Endothelial cell of umbilical vein (primary cell): ENCODE measurements around the gene TSBP1. TPM values are rescaled to one million over a fixed set of nuclear protein-coding genes. Genes with fewer than 3 reads are reported as not detected.

Experiments used
- BruUV-seq: library from RNA; stranded (reverse); fragments of 400-500 nt; replicated peaks from 2 replicates; lab custom pipeline; 2021; lab: Mats Ljungman, UMichigan
- CTCF ChIA-PET: fragments of 300-600, 350-600 bp; sonication (Branson Sonifier 250); formaldehyde crosslinking; loops from one replicate; lab custom pipeline; 2021; ENCODE audit warnings: antibody characterized with exemption, inconsistent platforms; lab: Charles Lee
- POLR2A ChIA-PET: fragments of 300-600, 350-600 bp; sonication (Branson Sonifier 250); formaldehyde crosslinking; loops from one replicate; lab custom pipeline; 2021; ENCODE audit warnings: antibody characterized with exemption, inconsistent platforms; lab: Charles Lee
- DNase-seq: peaks from one replicate; pipeline ENCODE4 v3.0.0-alpha.2; 2011; ENCODE audit warnings: low read depth, low spot score
- FAIRE-seq: peaks from 2 replicates; lab custom pipeline; 2011; peaks lifted over from hg19 to GRCh38; lab: Jason Lieb, UNC
- H2AFZ ChIP-seq: 2 replicates; pipeline ENCODE4 v1.6.0; 2012; ENCODE audit warnings: low read depth, low read length, control low read depth, inconsistent platforms
- H3K27ac ChIP-seq: 2 replicates; pipeline ENCODE4 v1.5.1; 2011; ENCODE audit warnings: low read depth, mild to moderate bottlenecking, control low read depth, low read length, moderate library complexity; ENCODE audit not compliant: insufficient read depth
- H3K27me3 ChIP-seq, 2 experiments: 2 replicates each; pipeline versions ENCODE4 v1.6.0 to v1.6.1; 2011; ENCODE audit warnings: low read length in 2 of 2, mixed read lengths in 1 of 2; ENCODE audit not compliant: control insufficient read depth in 2 of 2, insufficient read depth in 2 of 2
- H3K36me3 ChIP-seq, 2 experiments: 2 replicates in 1 of 2; 3 replicates in 1 of 2; pipeline ENCODE4 v1.5.1; 2011; ENCODE audit warnings: low read length in 2 of 2, mild to moderate bottlenecking in 1 of 2, moderate library complexity in 1 of 2; ENCODE audit not compliant: control insufficient read depth in 2 of 2, insufficient read depth in 2 of 2; ENCODE audit errors: extremely low read depth in 1 of 2
- H3K4me1 ChIP-seq: 3 replicates; pipeline ENCODE4 v1.5.1; 2011; ENCODE audit warnings: mild to moderate bottlenecking, low read length; ENCODE audit not compliant: control insufficient read depth, insufficient read depth; ENCODE audit errors: extremely low read depth
- H3K4me2 ChIP-seq: 2 replicates; pipeline ENCODE4 v1.6.1; 2011; ENCODE audit warnings: low read length, control low read depth, mixed read lengths; ENCODE audit not compliant: insufficient read depth
- H3K4me3 ChIP-seq, 3 experiments: fragments of 200-600 bp in 1 of 3; sonication (generic), shearing (Covaris generic) in 1 of 3; replicated peaks in 1 of 3; 2 replicates each; pipeline ENCODE4 v1.5.1; 2011 to 2016; ENCODE audit warnings: control low read depth in 3 of 3, low read length in 3 of 3, mild to moderate bottlenecking in 2 of 3, inconsistent platforms in 1 of 3, low read depth in 1 of 3, moderate library complexity in 1 of 3; ENCODE audit not compliant: insufficient read depth in 1 of 3
- H3K79me2 ChIP-seq: 2 replicates; pipeline ENCODE4 v1.6.0; 2012; ENCODE audit warnings: low read length, inconsistent platforms; ENCODE audit not compliant: control insufficient read depth, insufficient read depth
- H3K9ac ChIP-seq: replicated peaks from 2 replicates; pipeline ENCODE3; 2011; ENCODE audit warnings: low read length, control low read depth; ENCODE audit not compliant: insufficient read depth; ENCODE audit errors: extremely low read depth
- H3K9me1 ChIP-seq: replicated peaks from 3 replicates; pipeline ENCODE4 v1.6.0; 2011; ENCODE audit warnings: mild to moderate bottlenecking, low read length; ENCODE audit not compliant: control insufficient read depth, insufficient read depth; ENCODE audit errors: extremely low read depth
- H3K9me3 ChIP-seq: replicated peaks from 2 replicates; pipeline ENCODE4 v1.5.1; 2012; ENCODE audit warnings: low read length, inconsistent platforms; ENCODE audit not compliant: control insufficient read depth, insufficient read depth
- H4K20me1 ChIP-seq: replicated peaks from 2 replicates; pipeline ENCODE3; 2011; ENCODE audit warnings: mild to moderate bottlenecking, low read length; ENCODE audit not compliant: control insufficient read depth, insufficient read depth; ENCODE audit errors: extremely low read depth
- CTCF ChIP-seq, 2 donors: IDR thresholded peaks; 1 replicate in 1 of 2; 2 replicates in 1 of 2; pipeline ENCODE4 v1.5.1; 2011; ENCODE audit warnings: low read length in 2 of 2, mild to moderate bottlenecking in 2 of 2, moderate library complexity in 2 of 2, control low read depth in 1 of 2, inconsistent platforms in 1 of 2, low read depth in 1 of 2; ENCODE audit not compliant: insufficient read depth in 1 of 2; ENCODE audit errors: extremely low read depth in 1 of 2
- EZH2 ChIP-seq: IDR thresholded peaks from 2 replicates; pipeline ENCODE4 v1.6.1; 2012; ENCODE audit warnings: borderline replicate concordance, low read depth, mild to moderate bottlenecking, moderate library complexity, low read length, inconsistent platforms; ENCODE audit not compliant: severe bottlenecking
- FOS ChIP-seq: IDR thresholded peaks from 2 replicates; pipeline ENCODE4 v1.6.1; 2011; ENCODE audit warnings: mild to moderate bottlenecking, low read length, moderate library complexity, borderline replicate concordance; ENCODE audit not compliant: insufficient read depth
- GATA2 ChIP-seq: IDR thresholded peaks from 2 replicates; pipeline ENCODE4 v1.7.0; 2011; ENCODE audit warnings: low read depth, mild to moderate bottlenecking, moderate library complexity, mixed read lengths, low read length; ENCODE audit not compliant: insufficient read length, insufficient read depth
- JUN ChIP-seq: IDR thresholded peaks from 2 replicates; pipeline ENCODE4 v1.6.1; 2011; ENCODE audit warnings: borderline replicate concordance, low read depth; ENCODE audit not compliant: insufficient read length, insufficient read depth
- MAX ChIP-seq: IDR thresholded peaks from 2 replicates; pipeline ENCODE4 v1.6.1; 2011; ENCODE audit not compliant: insufficient read depth, insufficient read length
- MYC ChIP-seq: IDR thresholded peaks from one replicate; pipeline ENCODE4 v1.6.1; 2011; ENCODE audit warnings: mild to moderate bottlenecking, low read depth, low read length
- POLR2A ChIP-seq: IDR thresholded peaks from 2 replicates; pipeline ENCODE4 v1.6.1; 2012; ENCODE audit warnings: low read depth, mild to moderate bottlenecking, control low read depth, low read length
- POLR2AphosphoS5 ChIP-seq: IDR thresholded peaks from 2 replicates; pipeline ENCODE4 v1.6.1; 2012; ENCODE audit warnings: low read depth, mild to moderate bottlenecking, control low read depth, low read length, moderate library complexity; ENCODE audit not compliant: insufficient read depth
- dilution Hi-C: fragments of 300-500 bp; cut with MboI; formaldehyde crosslinking; loops from one replicate; pipeline ENCODE4 v1.15.0; 2019; ENCODE audit warnings: low sequenced_read_pairs; ENCODE audit not compliant: extremely low pct_ligation_motif_present
- intact Hi-C: fragments of 100-400 bp; cut with micrococcal nuclease; formaldehyde crosslinking; loops from one replicate; pipeline ENCODE4 v1.10.0; 2022
- polyA plus RNA-seq, 4 experiments: library from polyadenylated mRNA; depleted of rRNA in 3 of 4; stranded (reverse) in 3 of 4; unstranded in 1 of 4; fragments of >200 nt; gene quantifications; 2 replicates each; pipeline versions ENCODE4 v1.2.1 to v1.2.3, GENCODE V29; 2011 to 2012; ENCODE audit warnings: missing spikeins in 1 of 4
- total RNA-seq: library from RNA; stranded (reverse); gene quantifications from 2 replicates; pipeline ENCODE4 v1.2.3, GENCODE V29; 2021

The TSBP1 gene
- total and polyA plus RNA-seq, 2 donors (not counting 3 experiments of a cell fraction or from before 2014, with no cell fraction given), result not detected

GRCh38 chr6:32402812-32403211 lies 31.1 kb upstream of the TSBP1 start:
- FAIRE-seq (no peak), DNase-seq (no peak)
- Histone ChIP-seq H3K27me3 (peaks cover 33 to 43% of the 10 kb centered on the region in 2 experiments), H3K9me1 (no peaks in the 10 kb centered on the region), H3K4me3 (no peak overlapping the region), H3K4me1 (no peaks in the 10 kb centered on the region), H3K79me2 (no peaks in the 10 kb centered on the region), H3K9ac (no peak overlapping the region), H3K36me3 (no peaks in the 10 kb centered on the region), H2AFZ (no peak overlapping the region), H3K4me2 (no peak overlapping the region), H3K27ac (no peak overlapping the region), H3K9me3 (no peaks in the 10 kb centered on the region), H4K20me1 (no peaks in the 10 kb centered on the region)
- ChIA-PET POLR2A (no interaction called here), CTCF (interaction anchor here (1.4 to 2.7 kb wide), 2 partner anchors 9 to 147 kb away, joined by 5 to 7 read pairs; no protein-coding TSS in a partner anchor)
- dilution Hi-C loops, result loop anchor here (25.0 kb wide), 1 partner anchor 141 kb away; no protein-coding TSS in a partner anchor
- intact Hi-C loops, result no loop called here
- BruUV-seq, result no TSS peak
- TF ChIP-seq GATA2 (no peak), MAX (no peak), MYC (no peak), JUN (no peak), FOS (no peak), POLR2AphosphoS5 (no peak), EZH2 (no peak), CTCF (IDR thresholded peaks at IDR 0.05; ENCODE audit: extremely low read depth in 1 of 2, insufficient read depth in 1 of 2, low read depth in 1 of 2, low read length in 2 of 2) (no peak), POLR2A (no peak)
